Choroid plexus epithelial cell (primary cell): ENCODE results near the gene GNPNAT1.
A peak's percentile ranks its signal among the peaks of the same experiment; 100 is the strongest.

ENCODE experiments used
- DNase-seq: peaks from one replicate; pipeline ENCODE4 v3.0.0-alpha.2; 2010; ENCODE audit warnings: low read depth
- H3K4me3 ChIP-seq: 2 replicates; pipeline ENCODE4 v1.5.1; 2011; ENCODE audit warnings: low read depth, mild to moderate bottlenecking, control low read depth, low read length, moderate library complexity
- TF ChIP-seq, protein P1 (sequence below): conservative IDR thresholded peaks from 2 replicates; pipeline ENCODE4 v1.5.1; 2011; ENCODE audit warnings: low read depth, mild to moderate bottlenecking, control low read depth, inconsistent platforms, low read length, moderate library complexity

Gene GNPNAT1

DNA sequence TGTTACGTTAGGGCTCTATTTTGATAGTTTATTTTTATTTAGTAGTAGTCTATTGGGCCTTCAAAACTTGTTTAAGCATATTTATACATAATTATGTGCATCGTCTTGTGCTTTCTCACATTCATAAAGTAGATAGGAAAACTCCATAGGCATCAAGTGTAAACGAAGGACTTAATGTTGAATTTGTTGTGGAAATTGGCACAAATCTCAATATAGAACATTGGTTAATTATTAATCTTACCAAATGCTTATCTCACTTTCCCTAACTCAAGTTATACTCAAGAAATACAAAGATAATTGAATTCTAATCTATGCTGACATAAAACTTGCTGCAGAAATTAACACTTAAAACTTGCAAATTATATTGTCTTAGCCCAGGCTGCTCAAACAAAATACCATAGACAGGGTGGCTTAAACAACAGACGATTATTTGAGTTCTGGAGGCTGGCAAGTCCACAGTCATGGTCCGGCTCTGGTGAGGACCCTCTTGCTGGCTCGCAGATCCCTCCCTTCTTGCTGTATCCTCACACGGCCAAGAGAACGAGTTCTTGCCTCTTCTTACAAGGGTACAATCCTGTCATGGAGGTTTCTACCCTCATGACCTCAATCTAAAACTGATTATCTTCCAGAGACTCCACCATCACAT lies 42.6 kb downstream of the GNPNAT1 start:
- no peak for DNase-seq
- TF ChIP-seq, protein P1, sequence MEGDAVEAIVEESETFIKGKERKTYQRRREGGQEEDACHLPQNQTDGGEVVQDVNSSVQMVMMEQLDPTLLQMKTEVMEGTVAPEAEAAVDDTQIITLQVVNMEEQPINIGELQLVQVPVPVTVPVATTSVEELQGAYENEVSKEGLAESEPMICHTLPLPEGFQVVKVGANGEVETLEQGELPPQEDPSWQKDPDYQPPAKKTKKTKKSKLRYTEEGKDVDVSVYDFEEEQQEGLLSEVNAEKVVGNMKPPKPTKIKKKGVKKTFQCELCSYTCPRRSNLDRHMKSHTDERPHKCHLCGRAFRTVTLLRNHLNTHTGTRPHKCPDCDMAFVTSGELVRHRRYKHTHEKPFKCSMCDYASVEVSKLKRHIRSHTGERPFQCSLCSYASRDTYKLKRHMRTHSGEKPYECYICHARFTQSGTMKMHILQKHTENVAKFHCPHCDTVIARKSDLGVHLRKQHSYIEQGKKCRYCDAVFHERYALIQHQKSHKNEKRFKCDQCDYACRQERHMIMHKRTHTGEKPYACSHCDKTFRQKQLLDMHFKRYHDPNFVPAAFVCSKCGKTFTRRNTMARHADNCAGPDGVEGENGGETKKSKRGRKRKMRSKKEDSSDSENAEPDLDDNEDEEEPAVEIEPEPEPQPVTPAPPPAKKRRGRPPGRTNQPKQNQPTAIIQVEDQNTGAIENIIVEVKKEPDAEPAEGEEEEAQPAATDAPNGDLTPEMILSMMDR = no peak
- no peak overlapping the region for H3K4me3 ChIP-seq

DNA sequence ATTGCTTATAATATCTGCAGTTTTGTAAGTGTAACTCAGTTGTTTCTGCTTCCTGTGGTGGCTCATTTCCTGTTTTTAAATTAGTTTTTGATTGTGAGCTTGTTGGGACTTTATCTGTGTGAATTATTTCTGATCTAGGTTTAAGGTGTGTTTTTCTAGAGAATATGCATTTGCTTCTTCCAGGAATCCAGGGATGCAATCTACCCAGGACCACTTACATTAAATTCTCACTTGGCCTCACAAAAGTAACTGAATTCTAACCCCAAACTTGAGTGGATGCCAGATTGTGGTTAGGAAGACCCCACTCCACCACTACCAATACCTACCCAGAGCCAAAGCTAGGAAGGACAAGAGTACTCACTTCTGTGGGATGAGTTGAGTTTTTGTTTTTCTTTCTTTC lies 49.5 kb downstream of the GNPNAT1 start:
- H3K4me3 ChIP-seq = no peak overlapping the region
- no peak for DNase-seq
- TF ChIP-seq, protein P1 = no peak

DNA sequence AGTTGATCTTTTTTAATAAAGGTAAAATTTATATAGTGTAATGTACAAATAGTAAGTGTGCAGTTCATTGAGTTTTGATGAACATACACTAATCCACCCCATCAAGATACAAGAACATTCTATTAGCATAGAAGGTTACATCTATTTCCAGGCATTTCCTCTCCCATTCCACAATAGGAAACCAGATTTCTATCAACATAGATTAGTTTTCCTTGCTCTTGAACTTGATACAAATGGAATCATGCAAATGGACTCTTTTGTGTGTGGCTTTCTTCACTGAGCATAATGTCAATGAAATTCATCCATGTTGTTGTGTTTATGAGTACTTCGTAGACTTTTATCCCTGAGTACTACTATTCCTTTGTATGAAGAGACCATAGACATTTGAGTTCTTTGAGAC lies 50.7 kb downstream of the GNPNAT1 start:
- no peak overlapping the region for H3K4me3 ChIP-seq
- TF ChIP-seq, protein P1 = no peak
- no peak for DNase-seq

DNA sequence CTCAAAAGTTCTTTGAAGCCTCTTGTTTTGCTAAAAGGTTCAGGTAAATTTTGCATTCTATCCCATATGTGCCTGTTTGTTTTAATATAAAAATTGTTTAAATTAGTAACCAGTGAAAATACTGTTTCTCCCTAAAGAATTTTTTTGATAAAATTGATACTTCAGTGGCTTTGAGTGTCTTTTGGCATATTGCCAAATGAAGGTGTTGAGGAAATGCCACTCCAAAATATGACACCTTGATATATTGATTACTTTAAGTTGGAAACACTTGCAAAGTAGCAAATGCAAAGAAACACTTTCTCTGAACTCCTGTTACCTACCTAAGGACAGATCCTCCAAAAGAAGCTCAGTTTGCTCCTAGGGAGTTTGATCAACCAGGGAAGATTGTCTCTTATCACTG lies 53.0 kb downstream of the GNPNAT1 start:
- no peak for DNase-seq
- H3K4me3 ChIP-seq = no peak overlapping the region
- TF ChIP-seq, protein P1 = no peak

DNA sequence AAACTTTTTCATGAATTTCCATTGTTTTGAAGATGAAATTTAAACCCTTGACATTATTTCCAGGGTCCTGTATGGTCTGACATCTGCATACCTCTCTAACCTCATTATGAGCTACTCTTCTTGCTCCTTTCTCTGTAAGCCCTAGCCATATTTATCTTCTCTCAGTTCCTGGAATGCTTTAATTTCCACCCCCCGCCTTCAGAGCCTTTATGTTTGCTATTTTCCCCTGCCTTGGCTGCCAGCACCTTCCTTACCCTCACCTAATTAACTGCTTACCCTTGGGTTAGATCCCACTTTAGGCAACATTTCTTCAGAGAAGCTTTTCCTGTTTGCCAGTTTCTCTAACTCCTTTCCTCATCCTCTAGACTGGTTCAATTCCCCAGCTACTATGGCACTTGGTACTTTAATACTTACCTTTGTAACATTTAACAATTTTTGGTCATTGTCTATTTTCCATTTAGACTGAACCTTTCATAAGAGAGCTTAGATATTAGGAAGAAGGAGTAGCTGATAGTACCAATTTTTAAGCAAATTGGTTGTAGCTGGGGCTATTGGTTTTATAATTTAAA lies 55.4 kb downstream of the GNPNAT1 start:
- TF ChIP-seq, protein P1 = no peak
- H3K4me3 ChIP-seq = no peak overlapping the region

DNA sequence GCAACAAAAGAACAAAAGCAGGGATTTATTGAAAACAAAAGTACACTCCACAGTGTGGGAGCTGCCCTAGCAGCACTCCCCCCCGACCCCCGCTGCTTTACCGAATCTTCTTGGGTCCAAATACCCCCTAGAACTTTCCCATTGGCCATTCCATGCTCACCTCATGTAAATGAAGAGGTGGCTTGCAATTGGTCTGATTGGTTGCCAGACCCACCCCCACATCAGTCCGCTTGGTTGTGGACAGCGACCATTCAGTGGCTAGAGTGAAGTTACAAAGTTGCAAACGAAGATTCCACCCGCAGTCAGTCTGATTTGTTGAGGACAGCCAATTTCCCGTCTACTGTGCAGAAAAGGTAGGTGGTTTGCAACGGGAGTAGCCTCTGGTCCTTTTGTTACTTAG lies 57.6 kb downstream of the GNPNAT1 start:
- TF ChIP-seq, protein P1 = no peak
- DNase-seq = no peak
- H3K4me3 ChIP-seq = no peak overlapping the region

More for the DNA sequence above, 55.4 kb downstream of the GNPNAT1 start:
- peak; percentile 50 for DNase-seq

DNA sequence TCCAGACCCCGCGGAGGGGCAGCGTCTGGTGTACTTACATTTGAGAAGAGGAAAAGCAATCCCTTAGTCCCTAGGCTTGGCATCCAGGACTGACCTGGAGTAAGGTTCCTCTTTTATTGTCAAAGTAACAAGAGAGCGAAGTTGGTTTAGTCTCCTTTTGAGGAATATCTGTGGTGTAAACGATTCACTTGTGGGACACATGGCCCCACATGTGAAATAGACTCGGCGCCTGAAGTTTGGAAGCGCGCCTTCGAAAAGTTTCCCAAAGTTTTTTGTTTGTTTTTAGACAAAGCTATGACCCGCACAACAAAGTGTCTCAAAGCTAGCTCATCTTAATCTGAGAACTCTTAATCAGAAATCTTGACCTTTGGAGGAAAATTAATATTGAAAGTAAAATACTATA lies 60.7 kb downstream of the GNPNAT1 start:
- H3K4me3 ChIP-seq = peak overlapping the region; percentile 75
- TF ChIP-seq, protein P1 = no peak
- peak; percentile 30 for DNase-seq
